HG03060 (cell line): Measurements from ENCODE around the gene TIGD1.
"Not testable (repeated sequence)": the region's sequence is repeated elsewhere in the genome, so short reads cannot be mapped to it uniquely, and the experiment has no call there.

Experiments
- ATAC-seq: cut with Tn5 transposase; IDR thresholded peaks from one replicate; pipeline ENCODE4 v1.9.1; 2021; ENCODE audit warnings: low read depth, moderate number of reproducible peaks; ENCODE audit not compliant: unreplicated experiment

Gene TIGD1

DNA sequence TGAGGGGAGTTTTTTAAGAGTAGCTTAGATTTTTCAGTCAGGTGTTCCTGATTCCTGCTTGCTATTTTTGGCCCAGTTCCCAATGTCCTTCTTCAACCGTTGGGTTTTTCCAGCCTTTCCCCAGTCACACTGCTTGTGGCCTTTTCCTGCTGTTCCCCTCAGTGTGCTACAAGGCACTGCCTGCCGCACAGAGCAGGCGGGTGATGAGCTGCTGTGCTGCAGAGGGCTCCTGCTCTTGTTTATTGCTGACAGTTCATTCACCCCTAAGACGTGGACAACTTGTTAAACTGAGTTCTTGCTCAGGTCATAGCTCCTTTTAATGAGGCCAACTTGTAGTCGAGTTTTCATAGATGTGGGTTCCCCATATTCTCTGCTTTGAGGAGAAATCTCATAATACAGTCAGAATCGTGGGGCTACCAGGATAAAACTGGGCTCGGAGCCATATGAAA is 20.7 kb upstream of the TIGD1 start:
- ATAC-seq: no peak

DNA sequence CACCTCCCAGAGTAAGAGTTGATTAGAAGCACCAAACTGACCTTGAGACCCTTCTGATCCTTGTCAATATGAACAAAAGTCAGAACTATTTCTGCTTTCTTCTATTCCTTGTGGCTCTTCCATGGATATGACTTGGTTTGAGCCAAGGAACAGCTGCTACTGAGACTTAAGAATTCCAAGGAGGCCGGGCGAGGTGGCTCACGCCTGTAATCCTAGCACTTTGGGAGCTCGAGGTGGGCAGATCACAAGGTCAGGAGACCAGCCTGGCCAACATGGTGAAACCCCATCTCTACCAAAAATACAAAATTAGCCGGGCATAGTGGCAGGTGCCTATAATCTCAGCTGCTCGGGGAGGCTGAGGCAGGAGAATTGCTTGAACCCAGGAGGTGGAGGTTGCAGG is 20.1 kb upstream of the TIGD1 start:
- ATAC-seq: not testable (repeated sequence)

DNA sequence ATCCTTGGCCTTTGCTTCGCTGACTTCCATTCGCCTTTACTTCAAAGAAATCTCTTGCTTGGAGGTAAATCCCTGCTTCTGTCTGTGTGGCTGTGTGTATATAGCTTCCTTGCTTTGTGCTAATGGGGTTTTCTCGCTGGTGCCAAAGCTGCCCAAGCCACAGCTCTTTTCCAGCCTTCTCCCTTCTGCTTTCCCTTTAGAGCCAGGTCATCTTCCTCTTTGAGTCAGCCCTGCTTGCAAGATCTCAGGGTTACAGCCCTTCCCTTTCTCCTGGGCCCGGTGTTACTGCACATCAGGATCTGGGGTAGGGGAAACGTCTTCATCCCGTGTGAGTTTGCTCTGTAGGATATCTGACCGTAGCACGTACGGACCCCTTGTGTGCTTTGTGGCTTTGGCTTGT is 19.2 kb upstream of the TIGD1 start:
- ATAC-seq: no peak

DNA sequence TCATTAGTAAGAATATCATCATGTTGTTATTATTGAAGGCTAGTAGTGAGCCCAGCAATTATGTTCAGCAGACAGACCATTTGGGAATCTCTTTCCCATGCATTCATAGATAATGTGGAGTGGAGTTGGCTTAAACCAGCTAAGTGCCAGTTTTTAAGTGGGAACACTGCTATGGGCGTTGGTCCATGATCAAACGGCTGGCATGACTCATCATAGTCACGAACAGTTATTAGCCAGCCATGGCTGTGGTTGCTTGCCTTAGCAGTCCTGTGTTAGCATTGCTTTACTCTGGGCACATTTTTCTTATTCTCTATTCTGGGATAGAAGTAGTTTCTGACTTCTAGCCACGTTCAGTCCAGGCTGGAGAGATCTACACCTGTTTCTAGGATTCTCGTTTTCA is 17.8 kb upstream of the TIGD1 start:
- ATAC-seq: no peak

DNA sequence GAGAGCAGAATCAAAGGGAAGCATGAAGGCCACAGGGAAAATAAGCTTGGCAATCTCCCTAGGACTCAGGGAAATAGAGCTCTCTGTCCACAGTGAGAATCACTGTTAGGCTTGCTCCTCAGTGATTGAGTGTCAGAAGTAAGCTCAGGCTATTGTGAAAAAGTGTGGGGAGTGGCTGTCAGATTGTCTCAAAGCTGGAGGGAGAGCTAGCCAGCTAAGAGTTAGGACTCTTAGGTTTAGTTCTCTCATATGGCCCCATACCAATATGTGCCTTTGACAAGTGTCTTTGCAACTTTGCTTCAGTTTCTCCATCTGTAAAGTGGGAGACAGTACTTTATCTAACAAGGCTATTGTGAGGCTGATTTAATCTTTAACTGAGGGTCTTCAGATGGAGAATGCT is 17.4 kb upstream of the TIGD1 start:
- ATAC-seq: no peak

DNA sequence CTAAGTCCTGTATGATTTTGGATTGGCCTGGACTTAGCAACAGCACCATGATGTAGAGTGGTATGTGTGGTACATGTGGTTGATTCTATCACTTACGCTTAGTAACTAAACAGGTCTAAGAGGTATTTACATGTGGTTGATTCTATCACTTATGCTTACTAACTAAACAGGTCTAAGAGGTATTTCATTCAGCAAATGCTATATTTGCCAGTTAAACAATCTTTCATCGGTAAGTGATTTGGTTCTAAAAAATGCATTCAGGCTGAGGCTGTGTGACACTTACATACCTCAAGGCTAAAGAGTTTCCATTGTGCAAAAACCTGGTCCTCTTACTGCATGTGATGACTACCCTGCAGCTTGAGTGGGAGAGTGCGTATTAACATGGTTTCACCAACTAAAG is 13.2 kb upstream of the TIGD1 start:
- no peak for ATAC-seq

DNA sequence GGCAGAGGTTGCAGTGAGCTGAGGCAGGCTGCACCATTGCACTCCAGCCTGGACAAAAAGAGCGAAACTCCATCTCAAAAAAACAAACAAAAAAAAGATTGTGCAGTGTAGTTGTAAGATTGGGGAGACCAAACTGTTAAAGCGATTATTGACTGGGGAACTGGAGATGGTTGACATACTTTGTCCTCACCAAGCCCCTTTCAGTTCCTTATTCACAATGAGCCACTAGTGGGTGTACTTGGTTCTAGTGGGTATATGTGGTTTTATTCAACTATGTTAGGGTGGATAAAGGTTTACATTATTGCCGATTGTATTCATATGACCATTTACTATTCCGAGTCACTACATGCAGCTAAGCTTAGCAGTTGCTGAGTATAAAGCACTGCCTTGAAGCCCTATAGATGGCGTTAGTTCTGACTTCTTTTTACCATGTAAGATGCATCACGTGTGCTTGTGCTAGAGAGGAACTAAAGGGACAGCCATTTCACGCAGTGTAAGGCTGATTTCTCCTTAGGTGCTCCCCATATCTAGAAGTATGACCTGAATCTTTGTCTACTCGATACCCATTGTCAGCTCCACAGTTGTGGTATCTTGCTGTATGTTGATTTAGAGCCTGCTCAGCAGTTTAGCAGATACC is 12.3 kb upstream of the TIGD1 start:
- ATAC-seq: no peak

DNA sequence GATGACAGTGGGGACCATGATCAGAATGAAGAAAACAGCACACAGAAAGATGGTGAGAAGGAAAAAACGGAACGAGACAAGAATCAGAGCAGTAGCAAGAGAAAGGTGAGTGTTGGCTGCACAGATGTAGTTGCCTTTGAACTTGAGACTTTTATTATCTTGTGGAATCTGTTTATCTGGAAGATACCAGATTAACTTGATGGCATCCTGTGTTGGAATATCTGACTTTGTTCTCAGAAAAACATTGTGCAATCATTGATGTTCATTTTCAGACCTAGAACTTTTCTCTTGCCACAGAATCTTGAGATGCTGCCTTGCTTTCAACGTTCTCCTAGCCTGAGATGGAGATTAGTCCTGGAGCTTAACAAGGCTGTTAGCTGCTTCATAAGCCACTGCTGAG is 6.1 kb upstream of the TIGD1 start:
- ATAC-seq: no peak

DNA sequence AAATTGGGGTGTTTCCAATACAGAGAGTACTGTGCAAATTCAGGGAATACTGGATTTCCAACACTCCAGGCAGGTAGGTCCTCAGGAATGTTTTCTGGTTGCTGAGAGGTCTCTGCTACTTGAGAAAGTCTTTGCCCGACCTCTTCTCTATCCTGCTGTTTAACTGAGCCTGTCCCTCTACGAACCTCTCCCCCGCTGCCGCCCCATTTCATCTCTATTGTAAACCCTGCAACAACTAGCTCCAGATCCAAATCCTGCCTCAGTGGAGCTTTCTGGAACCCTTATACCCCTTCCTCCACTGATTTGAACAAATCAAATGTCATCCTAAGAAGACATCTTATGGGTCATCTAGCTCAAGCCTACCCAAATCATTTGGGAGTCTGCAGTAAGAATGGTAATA is 1.4 kb upstream of the TIGD1 start:
- ATAC-seq: no peak

DNA sequence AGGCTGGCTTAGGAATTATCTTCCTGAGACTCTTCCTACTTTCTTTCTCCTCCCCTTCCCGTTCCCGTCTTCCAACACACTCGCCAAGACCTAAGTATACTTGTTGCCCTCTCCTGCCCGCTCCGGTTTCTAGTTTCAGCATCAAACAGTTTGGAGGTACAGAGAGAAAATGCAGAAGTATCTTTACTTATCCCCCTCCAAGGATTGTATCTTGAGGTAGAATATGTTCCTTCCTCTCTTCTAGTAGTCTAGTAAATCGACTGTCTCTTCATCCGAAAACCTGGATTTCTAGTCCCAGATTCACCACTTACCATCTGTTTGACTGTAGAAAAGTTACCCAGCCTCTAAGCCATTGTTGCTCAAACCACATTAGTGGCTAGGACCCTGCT is 887 bp upstream of the TIGD1 start:
- no peak for ATAC-seq

DNA sequence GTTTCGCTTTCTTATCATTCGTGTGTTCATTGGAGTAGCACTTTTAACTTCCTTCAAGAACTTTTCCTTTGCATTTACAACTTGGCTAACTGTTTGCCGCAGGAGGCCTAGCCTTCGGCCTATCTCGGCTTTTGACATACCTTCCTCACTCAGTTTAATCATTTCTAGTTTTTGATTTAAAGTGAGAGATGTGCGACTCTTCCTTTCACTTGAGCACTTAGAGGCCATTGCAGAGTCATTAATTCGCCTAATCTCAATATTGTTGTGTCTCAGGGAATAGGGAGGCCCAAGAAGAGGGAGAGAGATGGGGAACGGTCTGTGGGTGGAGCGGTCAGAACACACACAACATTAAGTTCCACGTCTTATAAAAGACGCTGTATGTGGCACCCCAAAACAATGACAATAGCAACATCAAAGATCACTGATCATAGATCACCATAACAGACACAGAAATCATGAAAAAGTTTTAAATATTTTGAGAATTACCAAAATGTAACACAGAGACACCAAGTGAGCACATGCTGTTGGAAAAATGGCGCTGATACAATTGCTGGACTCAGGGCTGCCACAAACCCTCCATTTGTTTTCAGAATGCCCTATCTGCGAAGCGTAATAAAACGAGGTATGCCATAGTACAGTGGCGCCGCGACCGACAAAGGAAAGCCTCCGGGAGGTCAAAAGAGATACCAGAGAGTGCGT is 553 bp downstream of the TIGD1 start:
- ATAC-seq: no peak

DNA sequence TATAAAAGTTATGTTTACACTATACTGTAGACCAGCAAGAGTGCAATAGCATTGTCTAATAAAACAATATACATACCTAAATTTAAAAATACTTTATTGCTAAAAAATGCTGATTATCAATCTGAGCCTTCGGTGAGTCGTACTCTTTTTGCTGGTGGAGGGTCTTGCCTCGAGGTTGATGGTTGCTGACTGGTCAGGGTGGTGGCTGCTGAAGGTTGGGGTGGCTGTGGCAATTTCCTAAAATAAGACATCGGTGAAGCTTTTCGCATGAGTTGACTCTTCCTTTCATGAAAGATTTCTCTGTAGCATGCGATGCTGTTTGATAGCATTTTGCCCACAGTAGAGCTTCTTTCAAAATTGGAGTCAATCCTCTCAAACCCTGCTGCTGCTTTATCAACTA is 2.4 kb downstream of the TIGD1 start:
- no peak for ATAC-seq

DNA sequence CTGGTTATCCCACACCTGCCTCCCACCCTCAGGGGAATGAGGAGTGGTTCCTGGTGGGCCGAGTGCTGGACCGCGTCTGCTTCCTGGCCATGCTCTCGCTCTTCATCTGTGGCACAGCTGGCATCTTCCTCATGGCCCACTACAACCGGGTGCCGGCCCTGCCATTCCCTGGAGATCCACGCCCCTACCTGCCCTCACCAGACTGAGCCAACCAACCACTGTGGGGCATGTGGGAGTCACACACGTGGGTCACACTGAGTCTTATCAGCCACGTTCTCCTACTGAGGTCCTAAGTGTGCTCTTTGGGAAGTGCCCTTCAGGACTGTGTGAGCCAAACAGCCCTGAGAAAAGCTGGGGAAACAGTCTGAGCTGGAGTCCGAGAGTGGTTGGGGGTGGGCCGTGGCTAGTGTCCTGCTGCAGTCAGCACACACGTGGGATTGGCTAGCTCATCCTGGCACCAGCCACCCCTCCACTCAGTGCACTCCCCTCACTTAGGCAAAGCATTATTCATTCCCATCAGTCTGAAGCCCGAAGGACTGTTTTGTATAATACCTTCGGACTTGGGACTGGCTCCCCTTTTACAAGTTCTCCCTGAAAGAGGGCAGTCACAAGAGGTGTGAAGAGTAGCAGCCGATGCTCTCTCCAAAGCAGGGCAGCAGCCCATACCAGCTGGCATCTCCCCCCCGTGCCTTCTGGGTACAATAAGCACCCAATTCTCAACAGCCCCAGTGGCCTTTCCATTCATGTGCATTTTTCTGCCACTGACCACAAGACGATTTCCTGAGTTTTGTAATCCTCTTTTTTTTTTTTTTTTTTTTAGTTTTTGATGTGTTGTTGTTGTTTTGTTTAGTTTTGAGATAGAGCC is 4.6 kb downstream of the TIGD1 start:
- ATAC-seq: no peak

DNA sequence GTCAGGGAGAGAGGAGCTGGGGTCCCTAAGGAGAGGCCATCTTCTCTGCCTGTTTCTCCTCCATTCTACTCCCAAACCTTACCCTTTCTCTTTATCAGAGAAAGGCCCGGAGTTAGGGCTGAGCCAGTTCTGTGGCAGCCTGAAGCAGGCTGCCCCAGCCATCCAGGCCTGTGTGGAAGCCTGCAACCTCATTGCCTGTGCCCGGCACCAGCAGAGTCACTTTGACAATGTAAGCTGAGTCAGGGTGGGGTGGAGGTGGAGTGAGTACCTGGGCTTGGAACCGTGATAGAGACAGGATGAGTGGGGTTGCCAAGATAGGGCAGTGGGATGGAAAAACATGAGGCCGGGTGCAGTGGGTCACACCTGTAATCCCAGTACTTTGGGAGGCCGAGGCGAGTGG is 5.7 kb downstream of the TIGD1 start:
- ATAC-seq: no peak

DNA sequence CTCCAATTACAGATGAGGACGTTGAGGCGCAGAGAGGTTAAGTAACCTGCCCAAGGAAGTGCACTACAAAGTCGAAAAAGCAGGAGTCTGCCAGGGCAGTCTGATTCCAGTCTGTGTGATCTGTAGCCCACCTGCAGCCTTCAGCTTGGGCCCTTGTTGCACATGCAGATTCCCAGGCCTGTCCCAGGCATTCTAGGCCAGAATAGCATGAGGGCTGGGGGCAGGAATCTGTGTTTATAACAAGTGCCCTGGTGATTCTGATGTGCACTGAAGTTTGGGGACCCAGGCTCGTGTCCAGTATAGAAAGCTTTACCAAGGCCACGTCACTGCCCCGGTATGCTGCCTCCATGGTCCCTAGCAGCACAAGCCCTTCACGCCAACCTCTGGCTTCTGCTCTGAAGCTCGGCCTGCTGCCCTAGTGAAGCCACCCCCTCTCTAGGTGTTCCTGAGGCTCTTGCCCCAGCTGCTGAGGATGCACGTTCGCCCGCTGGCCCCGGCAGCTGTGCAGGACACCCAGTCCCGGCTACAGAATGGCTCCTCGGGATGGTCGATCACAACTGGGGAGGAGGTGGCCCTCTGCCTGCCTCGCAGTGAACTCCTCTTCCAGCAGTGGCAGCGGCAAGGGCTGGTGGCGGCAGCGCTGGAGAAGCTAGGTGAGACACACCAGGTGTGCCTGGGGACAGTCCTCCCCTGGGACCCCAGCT is 6.3 kb downstream of the TIGD1 start:
- no peak for ATAC-seq

DNA sequence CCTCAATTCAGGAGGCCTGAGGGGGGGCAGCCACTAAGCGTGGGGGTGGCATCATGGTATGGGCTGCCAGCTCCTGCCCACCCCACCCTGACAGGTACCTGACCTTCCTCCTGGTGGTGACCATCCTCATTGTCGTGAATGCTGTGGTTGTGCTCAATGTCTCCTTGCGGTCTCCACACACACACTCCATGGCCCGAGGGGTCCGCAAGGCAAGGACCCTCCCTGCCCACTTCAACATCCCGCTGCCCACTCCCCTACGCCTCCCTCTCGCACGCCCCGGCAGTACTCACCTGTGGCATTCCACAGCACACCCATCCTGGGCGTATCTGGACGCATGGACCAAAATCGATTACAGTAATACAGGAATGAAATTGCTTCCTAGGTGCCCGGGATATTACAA is 6.9 kb downstream of the TIGD1 start:
- ATAC-seq: no peak

DNA sequence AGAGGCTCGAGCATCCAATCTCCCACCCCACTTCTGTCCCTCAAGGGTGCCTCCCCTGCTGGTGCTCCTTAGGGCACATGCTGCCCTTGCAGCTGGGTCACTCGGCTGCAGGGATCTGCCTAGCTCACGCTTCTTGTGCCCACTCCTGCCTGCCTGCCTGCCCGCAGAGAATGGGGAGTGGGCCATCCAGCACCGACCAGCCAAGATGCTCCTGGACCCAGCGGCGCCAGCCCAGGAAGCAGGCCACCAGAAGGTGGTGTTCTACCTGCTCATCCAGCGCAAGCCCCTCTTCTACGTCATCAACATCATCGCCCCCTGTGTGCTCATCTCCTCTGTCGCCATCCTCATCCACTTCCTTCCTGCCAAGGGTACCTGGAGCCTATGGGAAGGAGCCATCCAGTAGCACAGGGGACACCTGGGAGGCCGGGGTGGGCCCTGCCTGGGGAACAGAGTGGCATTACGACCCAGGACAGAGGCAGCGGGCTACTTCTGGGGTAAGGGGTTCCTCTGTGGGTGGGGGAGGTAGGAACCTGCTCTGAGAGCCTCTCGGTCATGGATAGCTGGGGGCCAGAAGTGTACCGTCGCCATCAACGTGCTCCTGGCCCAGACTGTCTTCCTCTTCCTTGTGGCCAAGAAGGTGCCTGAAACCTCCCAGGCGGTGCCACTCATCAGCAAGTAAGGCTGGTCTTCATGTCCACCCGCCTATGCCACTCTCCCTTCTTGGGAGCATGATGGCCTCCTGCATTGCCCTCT is 7.5 kb downstream of the TIGD1 start:
- ATAC-seq: no peak

DNA sequence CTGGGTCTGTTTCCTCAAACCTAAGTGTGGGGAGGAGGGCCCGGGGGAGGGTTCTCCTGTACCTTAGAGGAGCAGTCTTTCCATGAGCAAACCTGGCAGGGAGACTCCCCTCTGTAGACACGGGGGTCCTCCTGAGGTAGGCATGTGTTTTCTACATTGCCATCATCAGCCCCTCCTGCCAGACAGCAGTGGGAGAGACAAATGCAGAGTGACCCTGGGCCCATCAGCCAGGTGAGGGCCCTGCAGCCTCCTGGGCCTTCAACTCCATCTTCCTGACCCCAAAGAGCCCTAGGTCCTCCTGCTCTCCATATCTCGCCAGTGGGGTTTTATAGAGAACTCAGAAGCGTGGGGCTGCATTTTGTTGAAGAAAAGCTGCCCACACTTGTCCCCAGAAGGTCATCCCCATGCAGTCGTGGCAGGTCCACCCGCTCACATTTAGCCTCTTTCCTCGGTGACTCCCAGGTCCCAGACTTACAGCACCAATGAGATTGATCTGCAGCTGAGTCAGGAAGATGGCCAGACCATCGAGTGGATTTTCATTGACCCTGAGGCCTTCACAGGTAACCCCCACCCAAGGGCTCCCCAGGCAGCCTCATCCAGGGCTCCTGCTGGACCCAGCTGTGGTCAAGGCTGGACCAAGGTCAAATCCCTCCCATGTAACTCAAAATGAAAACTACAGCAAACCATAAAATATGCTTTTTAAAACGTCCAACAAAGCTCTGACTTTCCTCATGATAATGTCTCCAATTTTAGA is 8.2 kb downstream of the TIGD1 start:
- no peak for ATAC-seq

DNA sequence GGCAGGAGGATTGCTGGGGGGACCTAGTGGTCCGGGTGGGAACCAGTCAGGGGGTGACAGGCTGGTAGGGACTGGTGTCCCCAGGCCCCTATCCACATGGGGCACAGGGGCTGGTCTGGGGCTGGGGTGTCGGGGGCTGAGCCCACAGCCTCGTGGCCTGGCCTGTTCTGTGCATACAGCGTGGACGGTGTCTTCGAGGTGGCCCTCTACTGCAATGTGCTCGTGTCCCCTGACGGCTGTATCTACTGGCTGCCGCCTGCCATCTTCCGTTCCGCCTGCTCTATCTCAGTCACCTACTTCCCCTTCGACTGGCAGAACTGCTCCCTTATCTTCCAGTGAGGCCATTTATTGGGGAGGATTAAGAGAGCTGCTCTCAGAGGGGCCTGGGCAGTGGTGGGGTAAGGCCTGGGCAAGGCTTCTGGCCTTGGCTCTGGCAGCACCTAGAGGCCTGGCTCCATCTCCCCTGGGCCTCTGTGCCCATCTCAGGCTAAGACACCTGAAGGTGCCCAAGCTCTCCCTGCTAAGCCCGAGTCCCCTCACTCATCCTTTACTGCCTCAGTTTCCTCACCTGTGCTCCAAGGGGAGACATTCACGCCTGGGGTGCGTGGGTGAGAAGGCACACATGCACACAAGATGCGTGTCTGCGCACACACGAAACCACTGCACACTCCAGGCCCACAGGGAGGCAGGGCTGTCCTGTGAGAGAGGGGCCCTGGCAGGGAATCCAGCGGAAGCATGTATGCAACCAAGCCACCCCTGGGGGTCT is 9.0 kb downstream of the TIGD1 start:
- no peak for ATAC-seq
